ENCODE measurements around the gene RAB1A. TPM values are rescaled to one million over a fixed set of nuclear protein-coding genes. Genes with fewer than 3 reads are reported as not detected.

RAB1A gene
- total RNA-seq, 1 experiment from 2014 or later = 128 TPM

DNA sequence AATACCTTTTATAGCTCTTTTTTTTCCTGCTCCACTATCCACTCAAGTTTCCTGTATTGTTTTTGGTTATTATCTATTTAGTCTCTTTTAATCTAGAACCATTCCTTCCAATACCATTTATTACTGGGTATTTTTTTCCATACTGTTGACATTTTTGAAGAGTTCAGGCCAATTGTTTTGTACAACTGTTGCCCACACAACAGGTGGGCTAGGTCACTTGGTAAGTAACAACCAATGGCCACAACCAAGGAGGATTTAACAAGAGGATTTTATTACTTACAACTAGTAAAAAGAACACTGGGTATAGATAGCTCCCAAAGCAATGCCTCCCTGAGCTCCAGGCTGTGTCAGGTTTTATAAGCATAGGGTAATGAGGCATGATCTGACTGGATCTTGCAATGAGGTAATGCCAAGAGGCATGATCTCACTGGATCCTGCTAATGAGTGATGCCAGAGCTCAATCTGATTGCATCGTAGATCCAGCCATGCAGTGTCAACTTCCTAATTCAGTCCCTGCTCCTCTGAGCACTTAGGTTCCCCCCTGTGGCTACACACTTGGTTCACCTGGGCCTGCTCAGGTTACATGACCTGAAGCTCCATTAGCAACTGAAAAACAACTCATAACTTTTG lies 80.8 kb downstream of the RAB1A start:
- Histone ChIP-seq H3K4me1 (ENCODE audit: control insufficient read depth, insufficient read depth, low read length) (no peaks in the 10 kb centered on the region), H3K4me3 (ENCODE audit: low read depth in 2 of 2, low read length in 2 of 2) (no peak overlapping the region), H3K36me3 (ENCODE audit: control insufficient read depth, insufficient read depth, low read length) (no peaks in the 10 kb centered on the region; the same call in 1 of the 2 replicates), H3K27ac (ENCODE audit: low read length) (no peak overlapping the region), H3K27me3 (ENCODE audit: control insufficient read depth, insufficient read depth, low read length) (no peaks in the 10 kb centered on the region), H3K9me3 (ENCODE audit: control insufficient read depth, insufficient read depth, low read depth, low read length) (peaks cover 8% of the 10 kb centered on the region; the same call in 1 of the 2 replicates)
- BruUV-seq (replicated peaks) = no TSS peak
- CTCF ChIA-PET = no interaction called here
- intact Hi-C loops (cut with micrococcal nuclease; ENCODE audit: unreplicated experiment) = loop anchor here (10.0 kb wide), 1 partner anchor 526 kb away; no protein-coding TSS in a partner anchor
- no peak for DNase-seq (ENCODE audit: low read depth, low spot score)
- in situ Hi-C loops (cut with HindIII; ENCODE audit: low pct_unique_long_range_greater_than_20kb, low sequenced_read_pairs) = no loop called here
- ATAC-seq = no peak
- POLR2A ChIA-PET = no interaction called here
- TF ChIP-seq, protein P1, sequence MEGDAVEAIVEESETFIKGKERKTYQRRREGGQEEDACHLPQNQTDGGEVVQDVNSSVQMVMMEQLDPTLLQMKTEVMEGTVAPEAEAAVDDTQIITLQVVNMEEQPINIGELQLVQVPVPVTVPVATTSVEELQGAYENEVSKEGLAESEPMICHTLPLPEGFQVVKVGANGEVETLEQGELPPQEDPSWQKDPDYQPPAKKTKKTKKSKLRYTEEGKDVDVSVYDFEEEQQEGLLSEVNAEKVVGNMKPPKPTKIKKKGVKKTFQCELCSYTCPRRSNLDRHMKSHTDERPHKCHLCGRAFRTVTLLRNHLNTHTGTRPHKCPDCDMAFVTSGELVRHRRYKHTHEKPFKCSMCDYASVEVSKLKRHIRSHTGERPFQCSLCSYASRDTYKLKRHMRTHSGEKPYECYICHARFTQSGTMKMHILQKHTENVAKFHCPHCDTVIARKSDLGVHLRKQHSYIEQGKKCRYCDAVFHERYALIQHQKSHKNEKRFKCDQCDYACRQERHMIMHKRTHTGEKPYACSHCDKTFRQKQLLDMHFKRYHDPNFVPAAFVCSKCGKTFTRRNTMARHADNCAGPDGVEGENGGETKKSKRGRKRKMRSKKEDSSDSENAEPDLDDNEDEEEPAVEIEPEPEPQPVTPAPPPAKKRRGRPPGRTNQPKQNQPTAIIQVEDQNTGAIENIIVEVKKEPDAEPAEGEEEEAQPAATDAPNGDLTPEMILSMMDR (IDR thresholded peaks at IDR 0.05) = no peak
- TF ChIP-seq, protein P2, sequence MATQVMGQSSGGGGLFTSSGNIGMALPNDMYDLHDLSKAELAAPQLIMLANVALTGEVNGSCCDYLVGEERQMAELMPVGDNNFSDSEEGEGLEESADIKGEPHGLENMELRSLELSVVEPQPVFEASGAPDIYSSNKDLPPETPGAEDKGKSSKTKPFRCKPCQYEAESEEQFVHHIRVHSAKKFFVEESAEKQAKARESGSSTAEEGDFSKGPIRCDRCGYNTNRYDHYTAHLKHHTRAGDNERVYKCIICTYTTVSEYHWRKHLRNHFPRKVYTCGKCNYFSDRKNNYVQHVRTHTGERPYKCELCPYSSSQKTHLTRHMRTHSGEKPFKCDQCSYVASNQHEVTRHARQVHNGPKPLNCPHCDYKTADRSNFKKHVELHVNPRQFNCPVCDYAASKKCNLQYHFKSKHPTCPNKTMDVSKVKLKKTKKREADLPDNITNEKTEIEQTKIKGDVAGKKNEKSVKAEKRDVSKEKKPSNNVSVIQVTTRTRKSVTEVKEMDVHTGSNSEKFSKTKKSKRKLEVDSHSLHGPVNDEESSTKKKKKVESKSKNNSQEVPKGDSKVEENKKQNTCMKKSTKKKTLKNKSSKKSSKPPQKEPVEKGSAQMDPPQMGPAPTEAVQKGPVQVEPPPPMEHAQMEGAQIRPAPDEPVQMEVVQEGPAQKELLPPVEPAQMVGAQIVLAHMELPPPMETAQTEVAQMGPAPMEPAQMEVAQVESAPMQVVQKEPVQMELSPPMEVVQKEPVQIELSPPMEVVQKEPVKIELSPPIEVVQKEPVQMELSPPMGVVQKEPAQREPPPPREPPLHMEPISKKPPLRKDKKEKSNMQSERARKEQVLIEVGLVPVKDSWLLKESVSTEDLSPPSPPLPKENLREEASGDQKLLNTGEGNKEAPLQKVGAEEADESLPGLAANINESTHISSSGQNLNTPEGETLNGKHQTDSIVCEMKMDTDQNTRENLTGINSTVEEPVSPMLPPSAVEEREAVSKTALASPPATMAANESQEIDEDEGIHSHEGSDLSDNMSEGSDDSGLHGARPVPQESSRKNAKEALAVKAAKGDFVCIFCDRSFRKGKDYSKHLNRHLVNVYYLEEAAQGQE (IDR thresholded peaks at IDR 0.05; ENCODE audit: insufficient read depth in 1 of 2, low read depth in 2 of 2, low read length in 1 of 2) = no peak
- TF ChIP-seq SIN3A (IDR thresholded peaks at IDR 0.05; ENCODE audit: borderline replicate concordance, insufficient read depth, low read depth, low read length) = no peak
- no peak for TF ChIP-seq POLR2AphosphoS5 (IDR thresholded peaks at IDR 0.05; ENCODE audit: low read depth, low read length)
- no peak for TF ChIP-seq TCF7L2 (IDR thresholded peaks at IDR 0.05; ENCODE audit: low read depth, low read length)

DNA sequence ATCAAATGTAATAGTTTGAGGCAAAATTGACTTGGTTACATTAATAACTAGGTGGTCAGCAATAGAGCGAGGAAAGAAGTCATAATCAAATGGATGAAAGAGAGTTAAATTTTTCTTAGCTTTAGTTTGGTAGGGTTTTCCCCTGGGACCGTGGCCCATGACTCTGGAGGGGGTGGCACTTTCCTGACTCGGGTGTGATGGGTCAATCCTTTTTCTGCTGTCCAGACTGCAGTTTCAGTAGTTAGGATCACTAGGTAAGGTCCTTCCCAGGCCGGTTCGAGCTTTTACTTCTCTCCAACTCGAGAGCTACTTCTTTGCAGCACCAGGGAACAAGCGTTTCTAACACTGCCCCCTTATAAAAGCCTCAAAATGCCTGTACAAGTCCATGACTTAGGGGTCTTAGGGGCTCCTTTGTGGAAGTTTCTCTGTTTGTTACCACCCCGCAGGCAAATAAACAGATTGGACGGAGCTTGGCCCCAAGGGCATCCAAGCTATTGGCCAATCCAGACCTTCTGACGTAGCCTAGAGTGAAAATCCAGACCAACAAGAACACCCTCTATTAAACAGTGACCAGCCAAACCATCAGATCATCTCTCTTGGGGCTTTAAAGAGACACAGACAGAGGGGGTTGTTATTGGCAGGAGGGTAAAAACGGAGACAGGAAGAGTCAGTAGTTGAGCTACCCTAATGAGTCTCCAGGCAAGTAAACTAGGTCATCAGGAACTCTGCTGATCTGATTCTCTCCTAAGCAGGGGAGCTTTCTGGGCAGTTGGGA lies 83.1 kb downstream of the RAB1A start:
- CTCF ChIA-PET = interaction anchor here (0.6 kb wide), 1 partner anchor 130 kb away, joined by 3 read pairs; no protein-coding TSS in a partner anchor
- in situ Hi-C loops (cut with HindIII; ENCODE audit: low pct_unique_long_range_greater_than_20kb, low sequenced_read_pairs) = no loop called here

More for the DNA sequence above, 83.1 kb downstream of the RAB1A start:
- Histone ChIP-seq H3K4me3 (ENCODE audit: low read depth in 2 of 2, low read length in 2 of 2) (no peak overlapping the region), H3K36me3 (ENCODE audit: control insufficient read depth, insufficient read depth, low read length) (no peaks in the 10 kb centered on the region; the same call in 1 of the 2 replicates), H3K9me3 (ENCODE audit: control insufficient read depth, insufficient read depth, low read depth, low read length) (peaks cover 8% of the 10 kb centered on the region; the same call in 1 of the 2 replicates), H3K4me1 (ENCODE audit: control insufficient read depth, insufficient read depth, low read length) (no peaks in the 10 kb centered on the region), H3K27me3 (ENCODE audit: control insufficient read depth, insufficient read depth, low read length) (no peaks in the 10 kb centered on the region), H3K27ac (ENCODE audit: low read length) (no peak overlapping the region)
- DNase-seq (ENCODE audit: low read depth, low spot score) = no peak
- TF ChIP-seq, protein P1 (IDR thresholded peaks at IDR 0.05) = no peak
- TF ChIP-seq POLR2AphosphoS5 (IDR thresholded peaks at IDR 0.05; ENCODE audit: low read depth, low read length) = no peak
- TF ChIP-seq TCF7L2 (IDR thresholded peaks at IDR 0.05; ENCODE audit: low read depth, low read length) = no peak
- TF ChIP-seq SIN3A (IDR thresholded peaks at IDR 0.05; ENCODE audit: borderline replicate concordance, insufficient read depth, low read depth, low read length) = no peak
- TF ChIP-seq, protein P2 (IDR thresholded peaks at IDR 0.05; ENCODE audit: insufficient read depth in 1 of 2, low read depth in 2 of 2, low read length in 1 of 2) = no peak
- intact Hi-C loops (cut with micrococcal nuclease; ENCODE audit: unreplicated experiment) = loop anchor here (10.0 kb wide), 1 partner anchor 528 kb away; no protein-coding TSS in a partner anchor
- POLR2A ChIA-PET = interaction anchor here (0.7 to 0.8 kb wide), 2 partner anchors 9 to 223 kb away, joined by 3 to 5 read pairs; no protein-coding TSS in a partner anchor
- no TSS peak for BruUV-seq (replicated peaks)
- ATAC-seq = no peak

Data from Panc1 (cell line).